ENCODE results near the gene COIL. TPM values are rescaled to one million over a fixed set of nuclear protein-coding genes. Genes with fewer than 3 reads are reported as not detected.

The COIL gene
- total and polyA plus RNA-seq, 2 donors (not counting 3 experiments of a cell fraction or from before 2014, with no cell fraction given), result 4.2 to 20.6 TPM

GRCh38 chr17:56918916-56919315, 41.9 kb downstream of the COIL start:
- CTCF ChIA-PET, result interaction anchor here (1.0 kb wide), 1 partner anchor 15 kb away, joined by 3 read pairs; no protein-coding TSS in a partner anchor
- dilution Hi-C loops (cut with MboI; ENCODE audit: extremely low pct_ligation_motif_present, low sequenced_read_pairs), result no loop called here
- Histone ChIP-seq H3K27me3 (ENCODE audit: control insufficient read depth in 2 of 2, insufficient read depth in 2 of 2, low read length in 2 of 2) (no peaks in the 10 kb centered on the region), H3K36me3 (ENCODE audit: control insufficient read depth in 2 of 2, extremely low read depth in 1 of 2, insufficient read depth in 2 of 2, low read length in 2 of 2) (no peaks in the 10 kb centered on the region), H3K9me1 (replicated peaks; ENCODE audit: control insufficient read depth, extremely low read depth, insufficient read depth, low read length) (no peaks in the 10 kb centered on the region), H3K9ac (replicated peaks; ENCODE audit: extremely low read depth, insufficient read depth, low read length) (no peak overlapping the region), H3K4me1 (ENCODE audit: control insufficient read depth, extremely low read depth, insufficient read depth, low read length) (peaks cover 29% of the 10 kb centered on the region), H3K9me3 (replicated peaks; ENCODE audit: control insufficient read depth, insufficient read depth, low read length) (no peaks in the 10 kb centered on the region), H4K20me1 (replicated peaks; ENCODE audit: control insufficient read depth, extremely low read depth, insufficient read depth, low read length) (no peaks in the 10 kb centered on the region), H3K27ac (ENCODE audit: insufficient read depth, low read depth, low read length) (no peak overlapping the region), H2AFZ (ENCODE audit: low read depth, low read length) (no peak overlapping the region), H3K79me2 (ENCODE audit: control insufficient read depth, insufficient read depth, low read length) (peaks cover 3% of the 10 kb centered on the region), H3K4me3 (replicated peaks in 1 of 3; ENCODE audit: insufficient read depth in 1 of 3, low read depth in 1 of 3, low read length in 3 of 3) (no peak overlapping the region), H3K4me2 (ENCODE audit: insufficient read depth, low read length) (no peak overlapping the region)
- BruUV-seq (replicated peaks), result no TSS peak
- DNase-seq (ENCODE audit: low read depth, low spot score) (no peak), FAIRE-seq (no peak)
- intact Hi-C loops (cut with micrococcal nuclease), result no loop called here
- TF ChIP-seq GATA2 (IDR thresholded peaks at IDR 0.05; ENCODE audit: insufficient read depth, insufficient read length, low read depth, low read length) (no peak), MAX (IDR thresholded peaks at IDR 0.05; ENCODE audit: insufficient read depth, insufficient read length) (no peak), MYC (IDR thresholded peaks at IDR 0.05; ENCODE audit: low read depth, low read length) (no peak), EZH2 (IDR thresholded peaks at IDR 0.05; ENCODE audit: borderline replicate concordance, low read depth, low read length, severe bottlenecking) (no peak), FOS (IDR thresholded peaks at IDR 0.05; ENCODE audit: borderline replicate concordance, insufficient read depth, low read length) (no peak), POLR2AphosphoS5 (IDR thresholded peaks at IDR 0.05; ENCODE audit: insufficient read depth, low read depth, low read length) (no peak), JUN (IDR thresholded peaks at IDR 0.05; ENCODE audit: borderline replicate concordance, insufficient read depth, insufficient read length, low read depth) (no peak), CTCF (IDR thresholded peaks at IDR 0.05; ENCODE audit: extremely low read depth in 1 of 2, insufficient read depth in 1 of 2, low read depth in 1 of 2, low read length in 2 of 2) (no peak), POLR2A (IDR thresholded peaks at IDR 0.05; ENCODE audit: low read depth, low read length) (no peak)
- POLR2A ChIA-PET, result no interaction called here
